ENCODE data around the gene SLC12A3. TPM values are rescaled to one million over a fixed set of nuclear protein-coding genes. Genes with fewer than 3 reads are reported as not detected.

The SLC12A3 gene
- total and polyA plus RNA-seq, 2 experiments from 2014 or later = not detected

DNA sequence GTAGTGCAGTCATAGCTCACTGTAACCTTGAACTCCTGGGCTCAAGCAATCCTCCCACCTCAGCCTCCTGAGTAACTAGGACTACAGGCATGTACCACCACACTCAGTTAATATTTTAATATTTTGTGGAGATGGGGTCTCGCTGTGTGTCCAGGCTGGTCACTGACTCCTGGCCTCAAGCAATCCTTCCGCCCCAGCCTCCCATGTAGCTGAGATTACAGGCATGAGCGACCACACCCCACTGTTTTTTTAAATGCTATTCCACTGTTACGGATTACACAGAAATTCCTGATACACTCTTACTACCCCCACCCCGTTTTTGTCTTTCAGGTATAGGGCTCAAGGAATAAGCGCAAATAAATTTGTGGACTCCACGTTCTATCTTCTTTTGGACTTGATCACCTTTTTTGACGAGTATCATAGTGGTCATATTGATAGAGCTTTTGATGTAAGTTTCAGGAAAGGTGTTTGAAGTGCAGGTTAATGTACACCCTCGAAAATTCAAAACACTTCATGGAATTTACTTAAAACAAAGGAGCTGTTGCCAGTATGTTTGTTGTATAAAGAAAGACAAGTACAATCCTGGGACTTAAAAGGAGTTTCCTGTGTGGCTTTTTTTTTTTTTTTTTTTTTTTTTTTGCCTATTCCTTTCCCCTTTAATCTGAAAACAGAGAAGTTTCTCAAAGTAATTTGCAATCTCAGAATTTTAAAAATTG is 26.2 kb upstream of the SLC12A3 start:
- no peaks in the 10 kb centered on the region for H3K36me3 ChIP-seq (replicated peaks; ENCODE audit: insufficient read depth, low read depth)
- H3K79me2 ChIP-seq = no peaks in the 10 kb centered on the region
- H3K9me3 ChIP-seq (ENCODE audit: low read depth) = no peaks in the 10 kb centered on the region
- no peak overlapping the region for H3K27ac ChIP-seq
- no peak overlapping the region for H2AFZ ChIP-seq
- H3K9me2 ChIP-seq (replicated peaks; ENCODE audit: insufficient read depth) = no peaks in the 10 kb centered on the region
- H4K20me1 ChIP-seq (ENCODE audit: insufficient read depth, poor library complexity, severe bottlenecking) = no peaks in the 10 kb centered on the region
- no peak overlapping the region for H3K4me2 ChIP-seq
- no peak overlapping the region for H3K4me3 ChIP-seq
- H3K27me3 ChIP-seq = no peaks in the 10 kb centered on the region
- H3K4me1 ChIP-seq (ENCODE audit: insufficient read depth) = no peaks in the 10 kb centered on the region
- 92% methylated on average over 9 of the region's 9 CpGs for WGBS (ENCODE audit: low lambda C conversion rate, missing lambda C conversion rate)
- TF ChIP-seq, protein P1, sequence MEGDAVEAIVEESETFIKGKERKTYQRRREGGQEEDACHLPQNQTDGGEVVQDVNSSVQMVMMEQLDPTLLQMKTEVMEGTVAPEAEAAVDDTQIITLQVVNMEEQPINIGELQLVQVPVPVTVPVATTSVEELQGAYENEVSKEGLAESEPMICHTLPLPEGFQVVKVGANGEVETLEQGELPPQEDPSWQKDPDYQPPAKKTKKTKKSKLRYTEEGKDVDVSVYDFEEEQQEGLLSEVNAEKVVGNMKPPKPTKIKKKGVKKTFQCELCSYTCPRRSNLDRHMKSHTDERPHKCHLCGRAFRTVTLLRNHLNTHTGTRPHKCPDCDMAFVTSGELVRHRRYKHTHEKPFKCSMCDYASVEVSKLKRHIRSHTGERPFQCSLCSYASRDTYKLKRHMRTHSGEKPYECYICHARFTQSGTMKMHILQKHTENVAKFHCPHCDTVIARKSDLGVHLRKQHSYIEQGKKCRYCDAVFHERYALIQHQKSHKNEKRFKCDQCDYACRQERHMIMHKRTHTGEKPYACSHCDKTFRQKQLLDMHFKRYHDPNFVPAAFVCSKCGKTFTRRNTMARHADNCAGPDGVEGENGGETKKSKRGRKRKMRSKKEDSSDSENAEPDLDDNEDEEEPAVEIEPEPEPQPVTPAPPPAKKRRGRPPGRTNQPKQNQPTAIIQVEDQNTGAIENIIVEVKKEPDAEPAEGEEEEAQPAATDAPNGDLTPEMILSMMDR (IDR thresholded peaks at IDR 0.05; ENCODE audit: poor library complexity) = no peak
- TF ChIP-seq EZH2phosphoT487 (IDR thresholded peaks at IDR 0.05; ENCODE audit: low read depth, severe bottlenecking, unreplicated experiment) (no peak), EZH2 (IDR thresholded peaks at IDR 0.05; ENCODE audit: borderline replicate concordance) (no peak)
- no peak for DNase-seq (ENCODE audit: low spot score)

- TF ChIP-seq EZH2 (IDR thresholded peaks at IDR 0.05; ENCODE audit: borderline replicate concordance) (no peak), EZH2phosphoT487 (IDR thresholded peaks at IDR 0.05; ENCODE audit: low read depth, severe bottlenecking, unreplicated experiment) (no peak)
- TF ChIP-seq, protein P1 (IDR thresholded peaks at IDR 0.05; ENCODE audit: poor library complexity) = no peak
- Histone ChIP-seq H2AFZ (no peak overlapping the region), H3K27ac (no peak overlapping the region), H3K4me1 (ENCODE audit: insufficient read depth) (no peaks in the 10 kb centered on the region), H3K9me2 (replicated peaks; ENCODE audit: insufficient read depth) (no peaks in the 10 kb centered on the region), H4K20me1 (ENCODE audit: insufficient read depth, poor library complexity, severe bottlenecking) (no peaks in the 10 kb centered on the region), H3K79me2 (no peaks in the 10 kb centered on the region), H3K36me3 (replicated peaks; ENCODE audit: insufficient read depth, low read depth) (no peaks in the 10 kb centered on the region), H3K9me3 (ENCODE audit: low read depth) (no peaks in the 10 kb centered on the region), H3K4me2 (no peak overlapping the region), H3K4me3 (no peak overlapping the region), H3K27me3 (no peaks in the 10 kb centered on the region)
- 97% methylated on average over 2 of the region's 2 CpGs for WGBS (ENCODE audit: low lambda C conversion rate, missing lambda C conversion rate)
- no peak for DNase-seq (ENCODE audit: low spot score)
These were observed 23.8 kb upstream of the SLC12A3 start for GRCh38 chr16:56841233-56841632.

DNA sequence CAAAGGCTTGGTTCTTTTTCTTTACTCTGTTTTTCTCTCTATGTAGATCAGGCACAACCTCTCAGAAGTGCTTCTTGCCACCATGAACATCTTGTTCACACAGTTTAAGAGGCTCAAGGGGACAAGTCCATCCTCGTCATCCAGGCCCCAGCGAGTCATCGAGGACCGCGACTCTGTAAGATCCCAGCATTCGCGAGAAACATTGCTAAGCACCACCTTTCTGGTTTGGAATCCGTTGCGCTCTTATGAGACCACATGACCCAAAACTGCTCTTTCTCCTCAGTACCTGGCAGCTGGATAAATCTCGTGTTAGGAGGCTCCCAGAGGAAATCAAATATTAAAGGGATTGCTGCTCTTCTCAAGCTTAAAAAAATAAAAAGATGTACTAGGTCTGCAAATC is 23.3 kb upstream of the SLC12A3 start:
- H3K36me3 ChIP-seq (replicated peaks; ENCODE audit: insufficient read depth, low read depth) = no peaks in the 10 kb centered on the region
- no peak overlapping the region for H3K4me3 ChIP-seq
- 94% methylated on average over 10 of the region's 10 CpGs for WGBS (ENCODE audit: low lambda C conversion rate, missing lambda C conversion rate)

More for the DNA sequence above, 23.3 kb upstream of the SLC12A3 start:
- Histone ChIP-seq H3K27ac (no peak overlapping the region), H3K27me3 (no peaks in the 10 kb centered on the region), H3K4me2 (no peak overlapping the region), H3K9me3 (ENCODE audit: low read depth) (no peaks in the 10 kb centered on the region), H4K20me1 (ENCODE audit: insufficient read depth, poor library complexity, severe bottlenecking) (no peaks in the 10 kb centered on the region), H2AFZ (no peak overlapping the region), H3K4me1 (ENCODE audit: insufficient read depth) (no peaks in the 10 kb centered on the region), H3K79me2 (no peaks in the 10 kb centered on the region), H3K9me2 (replicated peaks; ENCODE audit: insufficient read depth) (no peaks in the 10 kb centered on the region)
- no peak for DNase-seq (ENCODE audit: low spot score)
- TF ChIP-seq EZH2phosphoT487 (IDR thresholded peaks at IDR 0.05; ENCODE audit: low read depth, severe bottlenecking, unreplicated experiment) = no peak
- no peak for TF ChIP-seq EZH2 (IDR thresholded peaks at IDR 0.05; ENCODE audit: borderline replicate concordance)
- TF ChIP-seq, protein P1 (IDR thresholded peaks at IDR 0.05; ENCODE audit: poor library complexity) = no peak

Measured in hepatocyte (in vitro differentiated cells).